ENCODE data around the gene SPARCL1. TPM values are rescaled to one million over a fixed set of nuclear protein-coding genes. Genes with fewer than 3 reads are reported as not detected.

The SPARCL1 gene
- total and polyA plus RNA-seq, 4 experiments from 2014 or later, result not detected

DNA sequence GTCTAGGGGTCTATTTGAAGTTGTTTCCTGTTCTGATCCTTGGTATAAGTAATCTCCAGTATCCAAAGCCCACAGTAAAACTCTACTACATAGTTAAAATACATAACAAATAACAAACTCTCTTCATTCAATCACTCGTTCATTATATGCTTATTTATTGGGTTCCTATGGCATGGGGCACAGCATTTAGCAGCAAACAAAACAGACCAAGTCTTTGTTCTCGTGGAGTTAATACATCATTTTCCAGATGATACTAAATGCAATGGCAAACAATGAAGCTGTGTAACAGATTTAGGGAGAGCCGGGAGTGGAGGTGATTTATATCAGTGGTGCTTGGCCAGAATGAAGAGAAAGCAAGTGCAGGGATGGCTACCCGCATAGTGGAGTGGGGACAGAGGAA, 36.6 kb upstream of the SPARCL1 start:
- no peak overlapping the region for H3K4me3 Mint-ChIP-seq
- no peak overlapping the region for H3K27ac ChIP-seq (ENCODE audit: low read depth, low read length)
- H3K4me1 Mint-ChIP-seq, result peaks cover 0 to 6% (median 2%) of the 10 kb centered on the region in 4 donors
- peaks cover 0 to 2% of the 10 kb centered on the region in 2 donors for H3K27me3 Mint-ChIP-seq
- no peaks in the 10 kb centered on the region for H3K4me1 ChIP-seq (ENCODE audit: insufficient read depth, low read length)
- H3K27ac Mint-ChIP-seq, result peak overlapping the region in 1 of 7 donors; percentile 0
- H3K9me3 ChIP-seq (ENCODE audit: control insufficient read depth in 1 of 2, low read length in 2 of 2), result no peaks in the 10 kb centered on the region
- no peak for DNase-seq
- no peaks in the 10 kb centered on the region for H3K9me3 Mint-ChIP-seq
- H3K36me3 ChIP-seq (ENCODE audit: insufficient read depth, low read length), result no peaks in the 10 kb centered on the region
- intact Hi-C loops (cut with micrococcal nuclease), result no loop called here
- POLR2A ChIA-PET (ENCODE audit: partially characterized antibody), result no interaction called here
- CTCF ChIA-PET (ENCODE audit: partially characterized antibody), result no interaction called here
- H3K4me3 ChIP-seq (ENCODE audit: low read length in 2 of 2), result no peak overlapping the region
- peaks cover 3% of the 10 kb centered on the region for H3K27me3 ChIP-seq (ENCODE audit: insufficient read depth, low read length)
- no peaks in the 10 kb centered on the region for H3K36me3 Mint-ChIP-seq

DNA sequence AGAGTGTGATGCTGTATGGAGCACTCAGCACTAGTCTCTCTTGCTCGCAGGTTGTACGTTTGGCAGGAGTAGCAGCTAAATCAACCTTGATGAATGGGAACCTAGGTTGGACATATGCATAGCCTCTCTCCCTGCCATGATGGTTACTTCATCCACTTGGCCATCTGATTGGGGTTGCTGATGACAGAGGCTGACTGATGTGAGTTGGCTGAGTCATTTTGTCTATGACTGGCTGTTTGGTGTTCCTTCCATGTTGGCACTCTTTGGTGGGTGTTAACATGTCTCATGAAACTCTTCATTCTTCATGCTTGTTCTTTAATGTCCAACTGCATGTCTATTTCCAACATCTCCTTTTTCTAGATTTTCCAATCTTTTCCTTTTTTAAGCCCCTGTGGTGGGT, 31.6 kb upstream of the SPARCL1 start:
- intact Hi-C loops (cut with micrococcal nuclease), result no loop called here
- Histone ChIP-seq H3K36me3 (ENCODE audit: insufficient read depth, low read length) (no peaks in the 10 kb centered on the region), H3K27ac (ENCODE audit: low read depth, low read length) (no peak overlapping the region), H3K4me1 (ENCODE audit: insufficient read depth, low read length) (peaks cover 17% of the 10 kb centered on the region), H3K4me3 (ENCODE audit: low read length in 2 of 2) (no peak overlapping the region), H3K27me3 (ENCODE audit: insufficient read depth, low read length) (no peaks in the 10 kb centered on the region), H3K9me3 (ENCODE audit: control insufficient read depth in 1 of 2, low read length in 2 of 2) (no peaks in the 10 kb centered on the region)
- ChIA-PET POLR2A (ENCODE audit: partially characterized antibody) (no interaction called here), CTCF (ENCODE audit: partially characterized antibody) (no interaction called here)
- Mint-ChIP-seq H3K4me3 (no peak overlapping the region), H3K4me1 (peaks cover 7 to 22% (median 16%) of the 10 kb centered on the region in 4 donors), H3K27me3 (peaks cover 0 to 1% of the 10 kb centered on the region in 2 donors), H3K9me3 (no peaks in the 10 kb centered on the region), H3K36me3 (no peaks in the 10 kb centered on the region), H3K27ac (no peak overlapping the region)
- DNase-seq, result no peak

DNA sequence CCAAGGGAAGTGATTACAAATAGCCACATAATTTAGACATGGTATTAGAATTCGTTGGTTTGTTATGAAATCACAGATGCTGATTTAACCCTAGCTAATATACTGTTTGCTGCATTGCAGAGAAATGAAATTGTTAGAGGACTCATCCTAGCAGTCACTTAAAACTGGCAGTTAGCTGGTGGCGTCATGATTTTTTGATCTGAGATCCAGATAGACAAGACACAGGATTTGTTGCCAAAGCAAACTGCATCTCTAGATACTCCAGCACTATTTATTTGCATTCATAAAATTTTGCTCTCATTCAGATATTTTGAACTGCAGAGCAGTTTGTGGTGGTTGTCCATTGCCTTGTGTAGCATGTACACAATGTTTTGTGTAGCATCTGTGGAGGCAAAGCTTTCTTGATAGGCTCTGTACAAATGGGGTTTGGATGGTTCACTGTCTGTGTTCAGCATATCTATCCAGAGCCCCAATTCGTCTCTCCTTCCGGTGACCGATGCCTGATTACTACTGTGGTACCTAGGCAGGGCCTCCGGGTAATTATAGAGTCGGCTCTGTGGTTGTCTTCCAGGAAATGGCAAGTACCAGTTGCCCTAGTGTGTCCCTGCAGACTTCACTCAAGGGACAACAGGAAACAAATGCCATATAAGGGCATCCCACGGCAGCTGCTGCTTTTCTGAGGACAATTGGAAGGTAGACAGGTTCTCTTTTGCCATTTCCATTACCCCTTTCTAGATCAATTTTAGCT, 30.1 kb upstream of the SPARCL1 start:
- ChIA-PET CTCF (ENCODE audit: partially characterized antibody) (interaction anchor here (0.7 to 0.9 kb wide), 2 partner anchors 11 to 166 kb away, joined by 3 read pairs; no protein-coding TSS in a partner anchor), POLR2A (ENCODE audit: partially characterized antibody) (no interaction called here)
- Mint-ChIP-seq H3K36me3 (no peaks in the 10 kb centered on the region), H3K4me1 (peaks cover 7 to 22% (median 16%) of the 10 kb centered on the region in 4 donors), H3K27me3 (peaks cover 0 to 1% of the 10 kb centered on the region in 2 donors), H3K9me3 (no peaks in the 10 kb centered on the region), H3K4me3 (peak overlapping the region in 6 of 8 donors; percentile 9 to 64 (median 44)), H3K27ac (peak overlapping the region in 3 of 7 donors; percentile 29 to 78 (median 31))
- intact Hi-C loops (cut with micrococcal nuclease), result no loop called here
- no peaks in the 10 kb centered on the region for H3K9me3 ChIP-seq (ENCODE audit: control insufficient read depth in 1 of 2, low read length in 2 of 2)
- H3K27ac ChIP-seq (ENCODE audit: low read depth, low read length), result no peak overlapping the region
- peak; percentile 48 to 53 (median 52) for DNase-seq
- H3K36me3 ChIP-seq (ENCODE audit: insufficient read depth, low read length), result no peaks in the 10 kb centered on the region
- no peaks in the 10 kb centered on the region for H3K27me3 ChIP-seq (ENCODE audit: insufficient read depth, low read length)
- H3K4me1 ChIP-seq (ENCODE audit: insufficient read depth, low read length), result peaks cover 17% of the 10 kb centered on the region
- no peak overlapping the region for H3K4me3 ChIP-seq (ENCODE audit: low read length in 2 of 2)

DNA sequence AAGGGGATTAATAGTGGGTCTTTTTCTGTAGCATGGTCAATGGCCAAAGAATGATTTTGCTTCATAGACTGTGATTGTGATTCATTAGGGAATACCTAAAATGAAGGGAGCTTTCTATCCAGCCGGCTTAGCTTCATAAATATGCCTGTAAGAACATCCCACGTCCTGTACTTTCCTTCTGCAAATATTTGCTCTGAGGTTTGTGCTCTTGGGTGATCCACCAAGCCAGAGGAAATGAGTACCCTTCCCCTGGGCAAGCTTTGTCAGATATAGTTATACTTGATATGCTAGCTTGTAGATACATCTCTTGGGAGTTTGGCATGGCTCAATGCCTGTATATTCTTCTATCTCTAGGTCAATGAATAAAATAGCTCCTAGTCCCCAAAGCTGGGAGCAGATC, 28.2 kb upstream of the SPARCL1 start:
- Mint-ChIP-seq H3K27me3 (peaks cover 0 to 4% of the 10 kb centered on the region in 2 donors), H3K27ac (no peak overlapping the region), H3K36me3 (no peaks in the 10 kb centered on the region), H3K9me3 (no peaks in the 10 kb centered on the region), H3K4me1 (peaks cover 7 to 22% (median 16%) of the 10 kb centered on the region in 4 donors), H3K4me3 (no peak overlapping the region)
- H3K9me3 ChIP-seq (ENCODE audit: control insufficient read depth in 1 of 2, low read length in 2 of 2), result no peaks in the 10 kb centered on the region
- H3K4me3 ChIP-seq (ENCODE audit: low read length in 2 of 2), result no peak overlapping the region
- ChIA-PET CTCF (ENCODE audit: partially characterized antibody) (interaction anchor here (0.5 kb wide), 1 partner anchor 321 kb away, joined by 3 read pairs; no protein-coding TSS in a partner anchor), POLR2A (ENCODE audit: partially characterized antibody) (no interaction called here)
- H3K4me1 ChIP-seq (ENCODE audit: insufficient read depth, low read length), result peaks cover 17% of the 10 kb centered on the region
- H3K27ac ChIP-seq (ENCODE audit: low read depth, low read length), result no peak overlapping the region
- intact Hi-C loops (cut with micrococcal nuclease), result no loop called here
- DNase-seq, result no peak
- no peaks in the 10 kb centered on the region for H3K36me3 ChIP-seq (ENCODE audit: insufficient read depth, low read length)
- no peaks in the 10 kb centered on the region for H3K27me3 ChIP-seq (ENCODE audit: insufficient read depth, low read length)

DNA sequence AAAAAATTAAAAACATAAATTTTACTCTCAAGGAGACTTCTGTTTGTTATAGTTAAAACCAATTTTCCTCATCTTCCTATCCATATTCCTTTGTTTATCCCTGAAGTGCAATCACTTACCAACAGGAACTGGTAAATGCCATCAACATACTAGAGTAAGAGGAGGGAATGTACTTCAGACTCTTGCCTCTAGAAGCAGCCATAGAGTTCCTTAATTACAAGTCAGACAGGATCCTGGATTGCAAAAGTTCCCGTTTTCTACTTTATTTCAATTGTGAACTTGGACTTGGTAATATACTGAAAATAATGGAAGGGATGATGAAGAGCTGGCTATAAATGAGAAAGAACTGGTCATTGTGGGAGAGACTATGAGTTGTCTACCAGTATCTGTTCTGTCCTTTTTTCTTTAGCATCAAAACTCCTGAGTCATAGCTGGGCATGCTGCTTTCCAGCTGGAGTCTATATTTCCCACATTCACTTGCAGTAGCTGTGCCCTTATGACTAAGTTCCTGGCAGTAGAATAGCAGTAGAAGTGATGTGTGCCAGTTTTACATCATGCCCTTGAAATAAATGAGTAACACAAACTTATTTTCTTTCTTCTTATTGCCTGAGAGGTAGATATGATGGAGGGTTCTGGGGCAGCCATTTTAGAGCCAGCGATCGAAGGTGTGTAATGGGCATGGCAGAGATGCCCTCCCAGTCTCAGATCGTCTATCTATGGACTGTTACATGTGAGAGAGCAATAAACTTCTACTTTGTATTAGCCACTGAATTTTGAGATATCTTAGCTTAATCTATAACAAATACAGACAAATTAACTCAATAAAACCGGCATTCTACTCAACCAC, 26.8 kb upstream of the SPARCL1 start:
- ChIA-PET POLR2A (ENCODE audit: partially characterized antibody) (no interaction called here), CTCF (ENCODE audit: partially characterized antibody) (no interaction called here)
- intact Hi-C loops (cut with micrococcal nuclease), result no loop called here

DNA sequence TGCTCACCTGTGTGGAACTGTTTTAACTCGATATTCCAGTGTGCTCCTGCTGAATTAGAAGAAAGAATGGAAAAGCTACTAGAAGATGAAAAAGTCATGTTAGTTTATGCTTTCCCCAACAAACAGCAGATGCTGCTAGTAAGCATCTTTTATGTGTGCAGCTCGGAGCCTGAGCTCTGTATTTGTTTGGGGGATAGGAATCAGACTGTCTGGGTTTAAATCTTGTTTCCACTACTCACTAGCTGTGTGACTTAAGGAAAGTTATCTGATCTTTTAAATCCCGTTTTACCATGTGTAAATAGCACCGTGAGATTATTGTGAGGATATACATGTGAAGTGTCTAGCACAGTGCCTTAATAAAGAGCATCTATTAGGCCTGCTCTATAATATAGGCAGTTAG, 24.0 kb upstream of the SPARCL1 start:
- intact Hi-C loops (cut with micrococcal nuclease), result no loop called here
- no peak overlapping the region for H3K27ac ChIP-seq (ENCODE audit: low read depth, low read length)
- H3K36me3 Mint-ChIP-seq, result no peaks in the 10 kb centered on the region
- DNase-seq, result no peak
- no peaks in the 10 kb centered on the region for H3K4me1 ChIP-seq (ENCODE audit: insufficient read depth, low read length)
- no peaks in the 10 kb centered on the region for H3K36me3 ChIP-seq (ENCODE audit: insufficient read depth, low read length)
- H3K9me3 ChIP-seq (ENCODE audit: control insufficient read depth in 1 of 2, low read length in 2 of 2), result no peaks in the 10 kb centered on the region
- POLR2A ChIA-PET (ENCODE audit: partially characterized antibody), result no interaction called here
- H3K4me3 ChIP-seq (ENCODE audit: low read length in 2 of 2), result no peak overlapping the region
- no peaks in the 10 kb centered on the region for H3K9me3 Mint-ChIP-seq
- H3K27ac Mint-ChIP-seq, result no peak overlapping the region
- CTCF ChIA-PET (ENCODE audit: partially characterized antibody), result no interaction called here
- no peaks in the 10 kb centered on the region for H3K4me1 Mint-ChIP-seq
- no peak overlapping the region for H3K4me3 Mint-ChIP-seq
- peaks cover 0 to 6% of the 10 kb centered on the region in 2 donors for H3K27me3 Mint-ChIP-seq
- H3K27me3 ChIP-seq (ENCODE audit: insufficient read depth, low read length), result no peaks in the 10 kb centered on the region

More for the DNA sequence above, 26.8 kb upstream of the SPARCL1 start:
- H3K4me1 Mint-ChIP-seq, result peaks cover 7 to 20% (median 14%) of the 10 kb centered on the region in 4 donors
- Histone ChIP-seq H3K27ac (ENCODE audit: low read depth, low read length) (no peak overlapping the region), H3K4me3 (ENCODE audit: low read length in 2 of 2) (no peak overlapping the region), H3K9me3 (ENCODE audit: control insufficient read depth in 1 of 2, low read length in 2 of 2) (no peaks in the 10 kb centered on the region), H3K4me1 (ENCODE audit: insufficient read depth, low read length) (peaks cover 17% of the 10 kb centered on the region), H3K27me3 (ENCODE audit: insufficient read depth, low read length) (no peaks in the 10 kb centered on the region), H3K36me3 (ENCODE audit: insufficient read depth, low read length) (no peaks in the 10 kb centered on the region)
- no peak overlapping the region for H3K4me3 Mint-ChIP-seq
- H3K9me3 Mint-ChIP-seq, result no peaks in the 10 kb centered on the region
- H3K27ac Mint-ChIP-seq, result no peak overlapping the region
- peaks cover 0 to 4% of the 10 kb centered on the region in 2 donors for H3K27me3 Mint-ChIP-seq
- H3K36me3 Mint-ChIP-seq, result no peaks in the 10 kb centered on the region
- no peak for DNase-seq

DNA sequence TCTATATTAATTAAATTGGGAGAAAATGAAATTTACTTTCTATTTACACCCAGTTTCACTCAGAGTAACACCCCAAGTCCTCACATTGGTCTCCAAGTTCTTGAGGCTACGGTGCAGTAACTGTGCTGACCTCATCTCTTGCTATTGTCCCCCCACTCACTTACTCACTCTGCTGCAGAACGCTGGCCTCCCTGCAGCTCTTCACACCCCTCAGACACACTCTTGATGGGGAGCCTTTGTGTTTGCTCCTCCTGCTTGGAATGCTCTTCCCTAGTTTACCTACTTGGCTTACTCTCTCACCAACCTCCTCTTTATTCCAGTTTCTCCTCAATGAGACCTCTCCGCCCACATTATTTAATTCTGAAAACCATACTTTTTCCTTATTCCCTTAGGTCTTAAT, 22.2 kb upstream of the SPARCL1 start:
- H3K27ac Mint-ChIP-seq, result no peak overlapping the region

More for the DNA sequence above, 22.2 kb upstream of the SPARCL1 start:
- Histone ChIP-seq H3K27me3 (ENCODE audit: insufficient read depth, low read length) (no peaks in the 10 kb centered on the region), H3K36me3 (ENCODE audit: insufficient read depth, low read length) (no peaks in the 10 kb centered on the region), H3K27ac (ENCODE audit: low read depth, low read length) (no peak overlapping the region), H3K4me3 (ENCODE audit: low read length in 2 of 2) (no peak overlapping the region), H3K9me3 (ENCODE audit: control insufficient read depth in 1 of 2, low read length in 2 of 2) (no peaks in the 10 kb centered on the region), H3K4me1 (ENCODE audit: insufficient read depth, low read length) (no peaks in the 10 kb centered on the region)
- Mint-ChIP-seq H3K9me3 (no peaks in the 10 kb centered on the region), H3K36me3 (no peaks in the 10 kb centered on the region), H3K4me3 (no peak overlapping the region), H3K4me1 (no peaks in the 10 kb centered on the region), H3K27me3 (peaks cover 0 to 6% of the 10 kb centered on the region in 2 donors)
- ChIA-PET POLR2A (ENCODE audit: partially characterized antibody) (no interaction called here), CTCF (ENCODE audit: partially characterized antibody) (no interaction called here)
- DNase-seq, result no peak
- intact Hi-C loops (cut with micrococcal nuclease), result no loop called here

Measured in CD4-positive, alpha-beta memory T cell (primary cell).